H9 (cell line): Measurements from ENCODE around the gene ECD. TPM values are rescaled to one million over a fixed set of nuclear protein-coding genes. Genes with fewer than 3 reads are reported as not detected.

Source experiments
- DNase-seq: peaks from one replicate; pipeline ENCODE4 v3.0.0-alpha.2; 2017
- H2AFZ ChIP-seq: one replicate; pipeline ENCODE4 v1.6.1; 2013; ENCODE audit warnings: mild to moderate bottlenecking, low read length, control low read depth, moderate library complexity
- H2AK5ac ChIP-seq: 2 replicates; pipeline ENCODE4 v1.6.1; 2013; ENCODE audit warnings: low read length, control low read depth, mixed read lengths; ENCODE audit not compliant: insufficient read length
- H2BK120ac ChIP-seq: one replicate; pipeline ENCODE4 v1.6.1; 2013; ENCODE audit warnings: low read depth, mild to moderate bottlenecking, low read length, control low read depth, inconsistent platforms; ENCODE audit not compliant: poor library complexity, severe bottlenecking
- H2BK12ac ChIP-seq: 2 replicates; pipeline ENCODE4 v1.6.1; 2013; ENCODE audit warnings: low read length, control low read depth, mixed read lengths, low read depth; ENCODE audit not compliant: insufficient read length
- H2BK15ac ChIP-seq: 2 replicates; pipeline ENCODE4 v1.6.1; 2013; ENCODE audit warnings: low read depth, low read length, control low read depth
- H2BK20ac ChIP-seq: one replicate; pipeline ENCODE4 v1.6.1; 2013; ENCODE audit warnings: low read depth, mild to moderate bottlenecking, low read length, control low read depth, inconsistent platforms; ENCODE audit not compliant: poor library complexity, severe bottlenecking
- H2BK5ac ChIP-seq: 2 replicates; pipeline ENCODE4 v1.6.1; 2013; ENCODE audit warnings: low read length, control low read depth, mixed read lengths; ENCODE audit not compliant: insufficient read length
- H3K14ac ChIP-seq: 2 replicates; pipeline ENCODE4 v1.6.1; 2013; ENCODE audit warnings: low read length, control low read depth; ENCODE audit not compliant: insufficient read depth
- H3K18ac ChIP-seq: 2 replicates; pipeline ENCODE4 v1.6.1; 2013; ENCODE audit warnings: low read depth, mild to moderate bottlenecking, mixed read lengths, low read length, control low read depth; ENCODE audit not compliant: insufficient read length
- H3K23ac ChIP-seq: 2 replicates; pipeline ENCODE4 v1.6.1; 2013; ENCODE audit warnings: low read length, control low read depth, mixed read lengths, low read depth; ENCODE audit not compliant: insufficient read length
- H3K23me2 ChIP-seq: 2 replicates; pipeline ENCODE4 v1.6.1; 2013; ENCODE audit warnings: low read depth, mild to moderate bottlenecking, mixed read lengths, low read length, control low read depth; ENCODE audit not compliant: insufficient read length, poor library complexity, severe bottlenecking
- H3K27ac ChIP-seq: 2 replicates; pipeline ENCODE4 v1.5.1; 2013; ENCODE audit warnings: low read length, control low read depth, mixed read lengths, low read depth; ENCODE audit not compliant: insufficient read length
- H3K27me3 ChIP-seq: 2 replicates; pipeline ENCODE4 v1.6.1; 2013; ENCODE audit warnings: low read length, control low read depth, inconsistent platforms; ENCODE audit not compliant: insufficient read depth
- H3K4ac ChIP-seq: 2 replicates; pipeline ENCODE4 v1.6.1; 2013; ENCODE audit warnings: low read depth, mild to moderate bottlenecking, control low read depth, inconsistent platforms, low read length, moderate library complexity
- H3K4me1 ChIP-seq: 2 replicates; pipeline ENCODE4 v1.6.1; 2013; ENCODE audit warnings: low read length, control low read depth, inconsistent platforms; ENCODE audit not compliant: insufficient read depth
- H3K4me2 ChIP-seq: 2 replicates; pipeline ENCODE4 v1.6.1; 2013; ENCODE audit warnings: low read length, control low read depth, mixed read lengths; ENCODE audit not compliant: insufficient read length, insufficient read depth
- H3K56ac ChIP-seq: 2 replicates; pipeline ENCODE4 v1.6.1; 2013; ENCODE audit warnings: low read depth, mild to moderate bottlenecking, mixed read lengths, low read length, control low read depth; ENCODE audit not compliant: insufficient read length
- H3K79me1 ChIP-seq: 2 replicates; pipeline ENCODE4 v1.6.1; 2013; ENCODE audit warnings: low read depth, mild to moderate bottlenecking, moderate library complexity, low read length, control low read depth, inconsistent platforms; ENCODE audit not compliant: insufficient read depth, poor library complexity, severe bottlenecking
- H3K79me2 ChIP-seq: 2 replicates; pipeline ENCODE4 v1.6.1; 2013; ENCODE audit warnings: low read length, control low read depth, inconsistent platforms; ENCODE audit not compliant: insufficient read depth
- H3K9ac ChIP-seq: 2 replicates; pipeline ENCODE4 v1.6.1; 2013; ENCODE audit warnings: low read length, control low read depth, mixed read lengths; ENCODE audit not compliant: insufficient read length; ENCODE audit errors: extremely low read depth
- H3K9me3 ChIP-seq: one replicate; pipeline ENCODE4 v1.6.1; 2013; ENCODE audit warnings: low read depth, low read length, inconsistent platforms; ENCODE audit not compliant: control insufficient read depth
- H3T11ph ChIP-seq: one replicate; pipeline ENCODE4 v1.6.1; 2013; ENCODE audit warnings: mild to moderate bottlenecking, low read length, control low read depth, inconsistent platforms
- H4K20me1 ChIP-seq: one replicate; pipeline ENCODE4 v1.6.1; 2013; ENCODE audit not compliant: control insufficient read depth, insufficient read length, insufficient read depth
- H4K5ac ChIP-seq: 2 replicates; pipeline ENCODE4 v1.6.1; 2013; ENCODE audit warnings: low read depth, mild to moderate bottlenecking, mixed read lengths, low read length, control low read depth; ENCODE audit not compliant: insufficient read length
- H4K8ac ChIP-seq: replicated peaks from 2 replicates; pipeline ENCODE4 v1.6.1; 2013; ENCODE audit warnings: low read length, control low read depth, mixed read lengths, low read depth; ENCODE audit not compliant: insufficient read length
- H4K91ac ChIP-seq: 2 replicates; pipeline ENCODE4 v1.6.1; 2013; ENCODE audit warnings: low read depth, mild to moderate bottlenecking, moderate library complexity, mixed read lengths, low read length, control low read depth; ENCODE audit not compliant: insufficient read length
- H3K27ac Mint-ChIP-seq, 3 experiments: 2 replicates in 2 of 3; 3 replicates in 1 of 3; pipeline ENCODE4 v1.8.0; 2020 to 2021; ENCODE audit warnings: mixed read lengths in 3 of 3, mild to moderate bottlenecking in 1 of 3, moderate library complexity in 1 of 3
- H3K27me3 Mint-ChIP-seq: 2 replicates; pipeline ENCODE4 v1.8.0; 2021; ENCODE audit warnings: low read depth, mild to moderate bottlenecking, moderate library complexity, mixed read lengths
- H3K36me3 Mint-ChIP-seq, 3 experiments: 2 replicates in 2 of 3; 3 replicates in 1 of 3; pipeline ENCODE4 v1.8.0; 2020 to 2021; ENCODE audit warnings: low read depth in 3 of 3, mixed read lengths in 3 of 3; ENCODE audit not compliant: insufficient read depth in 1 of 3
- H3K4me1 Mint-ChIP-seq, 2 experiments: 2 replicates each; pipeline ENCODE4 v1.8.0; 2020; ENCODE audit warnings: mixed read lengths in 2 of 2
- H3K4me3 Mint-ChIP-seq, 2 experiments: 2 replicates in 1 of 2; 3 replicates in 1 of 2; pipeline ENCODE4 v1.8.0; 2020 to 2021; ENCODE audit warnings: mild to moderate bottlenecking in 2 of 2, mixed read lengths in 2 of 2, moderate library complexity in 1 of 2
- H3K9me3 Mint-ChIP-seq, 2 experiments: 2 replicates in 1 of 2; 3 replicates in 1 of 2; pipeline ENCODE4 v1.8.0; 2020; ENCODE audit warnings: mild to moderate bottlenecking in 2 of 2, mixed read lengths in 2 of 2, moderate library complexity in 1 of 2
- CTCF ChIP-seq: fragments of 200-600 bp; sonication (generic); conservative IDR thresholded peaks from 3 replicates; pipeline ENCODE4 v1.8.0; 2021; ENCODE audit warnings: antibody characterized with exemption, mild to moderate bottlenecking
- WGBS: extraction: QIAGEN DNeasy Blood & Tissue Kit; methylation state at CpG from one replicate; pipeline ENCODE4 v1.1.7; 2013; ENCODE audit warnings: missing lambda C conversion rate, low lambda C conversion rate, mixed read lengths; ENCODE audit not compliant: insufficient read length; ENCODE audit errors: extremely low coverage; 5-methylcytosine and 5-hydroxymethylcytosine counted together
- total RNA-seq: library from RNA; stranded (reverse); gene quantifications from 2 replicates; pipeline ENCODE4 v1.2.1, GENCODE V29; 2021

Gene ECD
- total RNA-seq, 1 experiment from 2014 or later: 41.6 TPM

GRCh38 chr10:73215749-73216148 is 47.9 kb upstream of the ECD start:
- H4K5ac ChIP-seq: no peak overlapping the region
- Mint-ChIP-seq H3K36me3 (peaks cover 0 to 12% (median 11%) of the 10 kb centered on the region in 3 experiments; a peak in 5 of 7 replicates), H3K4me3 (no peak overlapping the region), H3K27ac (no peak overlapping the region), H3K9me3 (no peaks in the 10 kb centered on the region), H3K27me3 (no peaks in the 10 kb centered on the region), H3K4me1 (no peaks in the 10 kb centered on the region)
- no peak overlapping the region for H2BK5ac ChIP-seq
- H3K14ac ChIP-seq: no peak overlapping the region
- no peak overlapping the region for H3K23ac ChIP-seq
- no peak overlapping the region for H3T11ph ChIP-seq
- no peak overlapping the region for H2BK20ac ChIP-seq
- H4K20me1 ChIP-seq: no peaks in the 10 kb centered on the region
- H3K23me2 ChIP-seq: no peaks in the 10 kb centered on the region
- H3K4ac ChIP-seq: no peak overlapping the region
- no peaks in the 10 kb centered on the region for H3K79me2 ChIP-seq
- H2BK120ac ChIP-seq: no peak overlapping the region
- H3K9ac ChIP-seq: no peak overlapping the region
- H3K9me3 ChIP-seq: no peaks in the 10 kb centered on the region
- no peak for TF ChIP-seq CTCF
- no peaks in the 10 kb centered on the region for H3K79me1 ChIP-seq
- no peak overlapping the region for H2AK5ac ChIP-seq
- H3K4me2 ChIP-seq: no peak overlapping the region
- H3K56ac ChIP-seq: no peak overlapping the region
- H3K4me1 ChIP-seq: no peaks in the 10 kb centered on the region
- WGBS: no CpG with 5 or more reads among the region's 1 CpG
- no peak overlapping the region for H4K8ac ChIP-seq
- no peaks in the 10 kb centered on the region for H3K27me3 ChIP-seq
- no peak overlapping the region for H3K27ac ChIP-seq
- H2BK15ac ChIP-seq: no peak overlapping the region
- H2BK12ac ChIP-seq: no peak overlapping the region
- H3K18ac ChIP-seq: no peak overlapping the region
- no peak overlapping the region for H2AFZ ChIP-seq
- DNase-seq: no peak
- no peak overlapping the region for H4K91ac ChIP-seq
